GM18907 (cell line): ENCODE measurements around the gene TEX50.
"Not testable (repeated sequence)": the region's sequence is repeated elsewhere in the genome, so short reads cannot be mapped to it uniquely, and the experiment has no call there.

Experiments
- ATAC-seq: cut with Tn5 transposase; IDR thresholded peaks from one replicate; pipeline ENCODE4 v1.9.1; 2021; ENCODE audit warnings: mild to moderate bottlenecking, moderate library complexity; ENCODE audit not compliant: unreplicated experiment

Gene TEX50

GRCh38 chr1:173661763-173662162 lies 26.6 kb downstream of the TEX50 start:
- no peak for ATAC-seq

- no peak for ATAC-seq
Measured at GRCh38 chr1:173663159-173663558, 28.0 kb downstream of the TEX50 start.

- no peak for ATAC-seq
Measured at GRCh38 chr1:173666646-173667045, 31.5 kb downstream of the TEX50 start.

- no peak for ATAC-seq
Measured at GRCh38 chr1:173669491-173669941, 34.4 kb downstream of the TEX50 start, which contains the start of gene ANKRD45. Gene ANKRD45 (minus strand): TSS chr1:173669851. CDS start chr1:173659418, 10,433 bp downstream.

GRCh38 chr1:173674496-173674895 lies 39.4 kb downstream of the TEX50 start:
- not testable (repeated sequence) for ATAC-seq

- not testable (repeated sequence) for ATAC-seq
Measured at GRCh38 chr1:173680152-173680551, 45.0 kb downstream of the TEX50 start.

- no peak for ATAC-seq
Measured at GRCh38 chr1:173682184-173682583, 47.0 kb downstream of the TEX50 start.

GRCh38 chr1:173683838-173684237 lies 48.7 kb downstream of the TEX50 start:
- not testable (repeated sequence) for ATAC-seq

- ATAC-seq, result not testable (repeated sequence)
Measured at GRCh38 chr1:173685121-173685520, 50.0 kb downstream of the TEX50 start.
